GM19324 (cell line): ENCODE measurements around the gene ACP4.
"Not testable (repeated sequence)": the region's sequence is repeated elsewhere in the genome, so short reads cannot be mapped to it uniquely, and the experiment has no call there.

Experiments used
- ATAC-seq: cut with Tn5 transposase; IDR thresholded peaks from one replicate; pipeline ENCODE4 v1.9.1; 2021; ENCODE audit warnings: mild to moderate bottlenecking, moderate library complexity; ENCODE audit not compliant: unreplicated experiment, low FRiP score

The ACP4 gene

GRCh38 chr19:50790396-50790795 lies at the start of gene ACP4:
Gene ACP4, plus strand, starts transcription at chr19:50790415. Its CDS starts 0 bp downstream, at chr19:50790415.
- no peak for ATAC-seq

- no peak for ATAC-seq
Measured at GRCh38 chr19:50741179-50741933, 48.9 kb upstream of the ACP4 start.

GRCh38 chr19:50743537-50743936 lies 46.7 kb upstream of the ACP4 start:
- no peak for ATAC-seq

- no peak for ATAC-seq
Measured at GRCh38 chr19:50745221-50745620, 45.0 kb upstream of the ACP4 start.

GRCh38 chr19:50747141-50747540 lies 43.1 kb upstream of the ACP4 start:
- not testable (repeated sequence) for ATAC-seq

GRCh38 chr19:50749490-50749889 lies 40.7 kb upstream of the ACP4 start:
- no peak for ATAC-seq

GRCh38 chr19:50750010-50750409 lies 40.2 kb upstream of the ACP4 start:
- no peak for ATAC-seq

GRCh38 chr19:50753879-50754278 lies 36.3 kb upstream of the ACP4 start:
- no peak for ATAC-seq

- not testable (repeated sequence) for ATAC-seq
Measured at GRCh38 chr19:50756244-50756643, 34.0 kb upstream of the ACP4 start.

- not testable (repeated sequence) for ATAC-seq
Measured at GRCh38 chr19:50757624-50758023, 32.6 kb upstream of the ACP4 start.

- ATAC-seq: not testable (repeated sequence)
Measured at GRCh38 chr19:50759076-50759475, 31.1 kb upstream of the ACP4 start.

GRCh38 chr19:50759886-50760285 lies 30.3 kb upstream of the ACP4 start:
- no peak for ATAC-seq

GRCh38 chr19:50761501-50761900 lies 28.7 kb upstream of the ACP4 start:
- ATAC-seq: not testable (repeated sequence)

GRCh38 chr19:50763521-50763920 lies 26.7 kb upstream of the ACP4 start:
- not testable (repeated sequence) for ATAC-seq

GRCh38 chr19:50764409-50764808 lies 25.8 kb upstream of the ACP4 start:
- no peak for ATAC-seq

- ATAC-seq: not testable (repeated sequence)
Measured at GRCh38 chr19:50766746-50767145, 23.5 kb upstream of the ACP4 start.

GRCh38 chr19:50767263-50767662 lies 23.0 kb upstream of the ACP4 start:
- ATAC-seq: not testable (repeated sequence)

GRCh38 chr19:50768277-50768676 lies 21.9 kb upstream of the ACP4 start:
- no peak for ATAC-seq

GRCh38 chr19:50770164-50770563 lies 20.1 kb upstream of the ACP4 start, which contains the start of gene GPR32:
Gene GPR32, plus strand, starts transcription at chr19:50770464. Its CDS starts 137 bp downstream, at chr19:50770601.
- not testable (repeated sequence) for ATAC-seq

GRCh38 chr19:50770888-50771287 lies 19.3 kb upstream of the ACP4 start:
- ATAC-seq: no peak

GRCh38 chr19:50772476-50772875 lies 17.7 kb upstream of the ACP4 start:
- ATAC-seq: no peak

GRCh38 chr19:50772912-50773311 lies 17.3 kb upstream of the ACP4 start:
- not testable (repeated sequence) for ATAC-seq
